ENCODE results near the gene CPSF4. TPM values are rescaled to one million over a fixed set of nuclear protein-coding genes. Genes with fewer than 3 reads are reported as not detected.
"Not testable (repeated sequence)": the region's sequence is repeated elsewhere in the genome, so short reads cannot be mapped to it uniquely, and the experiment has no call there.

CPSF4 gene
- total RNA-seq, 4 donors from 2014 or later, result 23.7 to 41.6 (median 28.3) TPM

GRCh38 chr7:99410635-99411034, 28.1 kb upstream of the CPSF4 start:
- WGBS, 2 donors, result 88 to 94% methylated on average over 2 of the region's 2 CpGs
- no peak for DNase-seq (ENCODE audit: low spot score in 2 of 2)
- intact Hi-C loops (cut with DNase I; ENCODE audit: low total_unique reads), result no loop called here
- TF ChIP-seq POLR2A (IDR thresholded peaks at IDR 0.05) (no peak), CTCF (IDR thresholded peaks at IDR 0.05) (no peak)
- H3K4me3 ChIP-seq (ENCODE audit: low read depth, poor library complexity, severe bottlenecking), result no peak overlapping the region

DNA sequence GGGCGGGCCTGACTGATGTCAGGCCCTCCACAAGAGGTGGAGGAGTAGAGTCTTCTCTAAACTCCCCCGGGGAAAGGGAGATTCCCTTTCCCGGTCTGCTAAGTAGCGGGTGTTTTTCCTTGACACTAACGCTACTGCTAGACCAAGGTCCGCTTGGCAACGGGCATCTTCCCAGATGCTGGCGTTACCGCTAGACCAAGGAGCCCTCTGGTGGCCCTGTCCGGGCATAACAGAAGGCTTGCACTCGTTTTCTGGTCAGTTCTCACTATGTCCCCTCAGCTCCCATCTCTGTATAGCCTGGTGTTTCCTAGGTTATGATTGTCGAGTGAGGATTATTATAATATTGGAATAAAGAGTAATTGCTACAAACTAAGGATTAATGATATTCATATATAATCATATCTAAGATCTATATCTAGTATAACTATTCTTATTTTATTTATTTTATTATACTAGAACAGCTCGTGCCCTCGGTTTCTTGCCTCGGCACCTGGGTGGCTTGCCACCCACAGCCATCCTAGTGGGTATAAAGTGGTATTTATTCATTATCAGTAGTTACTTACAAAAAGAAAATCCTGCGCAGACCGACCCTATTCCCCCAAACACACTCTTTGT, 23.1 kb upstream of the CPSF4 start:
- H3K4me3 ChIP-seq (ENCODE audit: low read depth, poor library complexity, severe bottlenecking); intact Hi-C loops (cut with DNase I; ENCODE audit: low total_unique reads): not testable (repeated sequence)
- 58 to 60% methylated on average over 17 of the region's 17 CpGs for WGBS, 2 donors
- peak in 1 of 2 donors; percentile 40 for DNase-seq (ENCODE audit: low spot score in 2 of 2)

DNA sequence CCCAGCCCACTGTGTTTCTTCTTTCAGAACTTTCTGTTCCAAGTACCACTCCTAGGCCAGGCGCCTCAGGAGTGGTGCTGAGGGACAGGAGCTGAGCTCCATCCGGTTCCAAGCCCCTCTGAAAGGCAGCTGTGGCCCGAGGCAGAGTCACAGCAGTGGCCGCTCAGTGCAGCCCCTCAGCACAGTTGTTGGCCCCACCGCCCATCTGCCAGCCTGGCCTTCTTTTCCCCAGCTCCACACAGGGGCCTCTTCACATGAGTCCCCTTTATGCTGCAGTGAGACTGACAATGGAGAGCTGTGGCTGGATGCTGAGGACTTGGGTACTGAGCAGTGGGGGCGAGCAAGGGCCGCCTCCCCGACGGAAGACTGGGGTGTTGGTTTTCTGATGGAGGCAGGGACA, 20.5 kb upstream of the CPSF4 start:
- 92 to 93% methylated on average over 9 of the region's 9 CpGs for WGBS, 2 donors
- no peak for DNase-seq (ENCODE audit: low spot score in 2 of 2)
- no peak overlapping the region for H3K4me3 ChIP-seq (ENCODE audit: low read depth, poor library complexity, severe bottlenecking)
- intact Hi-C loops (cut with DNase I; ENCODE audit: low total_unique reads), result no loop called here
- TF ChIP-seq POLR2A (IDR thresholded peaks at IDR 0.05) (no peak), CTCF (IDR thresholded peaks at IDR 0.05) (no peak)

GRCh38 chr7:99419323-99420021, 19.3 kb upstream of the CPSF4 start:
- DNase-seq (ENCODE audit: low spot score in 2 of 2), result no peak
- intact Hi-C loops (cut with DNase I; ENCODE audit: low total_unique reads), result no loop called here
- H3K4me3 ChIP-seq (ENCODE audit: low read depth, poor library complexity, severe bottlenecking), result no peak overlapping the region
- TF ChIP-seq POLR2A (IDR thresholded peaks at IDR 0.05) (no peak), CTCF (IDR thresholded peaks at IDR 0.05) (no peak)
- WGBS, 2 donors, result 87 to 88% methylated on average over 25 to 29 of the region's 29 CpGs

GRCh38 chr7:99420213-99420612, 18.5 kb upstream of the CPSF4 start:
- H3K4me3 ChIP-seq (ENCODE audit: low read depth, poor library complexity, severe bottlenecking), result no peak overlapping the region
- no peak for DNase-seq (ENCODE audit: low spot score in 2 of 2)
- 80 to 89% methylated on average over 4 to 5 of the region's 5 CpGs for WGBS, 2 donors
- TF ChIP-seq POLR2A (IDR thresholded peaks at IDR 0.05), result no peak
- TF ChIP-seq CTCF (IDR thresholded peaks at IDR 0.05), result no peak
- intact Hi-C loops (cut with DNase I; ENCODE audit: low total_unique reads), result no loop called here

DNA sequence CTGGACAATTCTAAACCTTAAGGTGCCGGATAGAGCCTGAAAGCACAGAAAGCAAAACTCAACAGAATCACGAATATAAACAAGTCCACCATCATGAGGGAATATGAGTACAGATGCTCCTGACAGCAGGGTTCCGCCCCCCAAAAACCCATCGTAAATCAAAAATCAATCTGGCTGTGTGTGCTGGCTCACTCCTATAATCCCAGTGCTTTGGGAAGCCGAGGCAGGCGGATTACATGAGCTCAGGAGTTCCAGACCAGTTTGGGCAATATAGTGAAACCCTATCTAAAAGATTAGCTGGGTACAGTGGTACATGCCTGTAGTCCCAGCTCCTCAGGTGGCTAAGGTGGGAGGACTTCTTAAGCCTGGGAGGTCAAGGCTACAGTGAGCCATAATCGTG, 17.8 kb upstream of the CPSF4 start:
- 83 to 86% methylated on average over 7 of the region's 7 CpGs for WGBS, 2 donors
- DNase-seq (ENCODE audit: low spot score in 2 of 2), result no peak
- intact Hi-C loops (cut with DNase I; ENCODE audit: low total_unique reads), result no loop called here
- H3K4me3 ChIP-seq (ENCODE audit: low read depth, poor library complexity, severe bottlenecking), result no peak overlapping the region
- TF ChIP-seq CTCF (IDR thresholded peaks at IDR 0.05) (no peak), POLR2A (IDR thresholded peaks at IDR 0.05) (no peak)

Data from lower leg skin (tissue), 4 donors.